Panc1 (cell line): Measurements from ENCODE around the gene CRYBG3. TPM values are rescaled to one million over a fixed set of nuclear protein-coding genes. Genes with fewer than 3 reads are reported as not detected.

Experiments used
- ATAC-seq: fragments of 200-7000 bp; cut with Tn5 transposase; 2 replicates; pipeline ENCODE4 v1.9.1; 2020; ENCODE audit warnings: mild to moderate bottlenecking, moderate library complexity
- BruUV-seq: library from RNA; stranded (reverse); fragments of 400-500 nt; replicated peaks from 2 replicates; lab custom pipeline; 2021; lab: Mats Ljungman, UMichigan
- CTCF ChIA-PET: fragments of 300-600 bp; sonication (Branson Sonifier 250); formaldehyde crosslinking; loops from one replicate; lab custom pipeline; 2022; ENCODE audit warnings: antibody characterized with exemption; lab: Charles Lee
- POLR2A ChIA-PET: fragments of 300-600 bp; sonication (Branson Sonifier 250); formaldehyde crosslinking; loops from one replicate; lab custom pipeline; 2022; ENCODE audit warnings: antibody characterized with exemption; lab: Charles Lee
- DNase-seq: peaks from one replicate; pipeline ENCODE4 v3.0.0-alpha.2; 2010; ENCODE audit warnings: low read depth, low spot score
- H3K27ac ChIP-seq: 2 replicates; pipeline ENCODE4 v1.5.1; 2011; ENCODE audit warnings: mild to moderate bottlenecking, low read length, inconsistent platforms
- H3K27me3 ChIP-seq: fragments of 200-500 bp; sonication (Bioruptor generic); 2 replicates; pipeline ENCODE4 v1.6.0; 2014; ENCODE audit warnings: low read length, inconsistent platforms; ENCODE audit not compliant: control insufficient read depth, insufficient read depth
- H3K36me3 ChIP-seq: fragments of 200-500 bp; sonication (Bioruptor generic); 2 replicates; pipeline ENCODE4 v1.5.1; 2014; ENCODE audit warnings: inconsistent platforms, mild to moderate bottlenecking, low read length, moderate library complexity; ENCODE audit not compliant: control insufficient read depth, insufficient read depth
- H3K4me1 ChIP-seq: 2 replicates; pipeline ENCODE4 v1.5.1; 2011; ENCODE audit warnings: inconsistent platforms, mild to moderate bottlenecking, low read length, moderate library complexity; ENCODE audit not compliant: control insufficient read depth, insufficient read depth
- H3K4me3 ChIP-seq, 2 experiments: 2 replicates each; pipeline ENCODE4 v1.5.1; 2011 to 2012; ENCODE audit warnings: low read depth in 2 of 2, low read length in 2 of 2, mild to moderate bottlenecking in 2 of 2, inconsistent platforms in 1 of 2, moderate library complexity in 1 of 2
- H3K9me3 ChIP-seq: fragments of 200-500 bp; sonication (Bioruptor generic); 2 replicates; pipeline ENCODE4 v1.5.1; 2014; ENCODE audit warnings: low read depth, mild to moderate bottlenecking, inconsistent platforms, low read length, moderate library complexity; ENCODE audit not compliant: control insufficient read depth, insufficient read depth
- CTCF ChIP-seq: fragments of 450-650 bp; IDR thresholded peaks from 2 replicates; pipeline ENCODE4 v1.5.1; 2017; ENCODE audit warnings: mild to moderate bottlenecking
- POLR2AphosphoS5 ChIP-seq: IDR thresholded peaks from 2 replicates; pipeline ENCODE4 v1.6.1; 2012; ENCODE audit warnings: mild to moderate bottlenecking, low read depth, low read length, moderate library complexity
- REST ChIP-seq, 2 experiments: IDR thresholded peaks; 2 replicates each; pipeline ENCODE4 v1.6.1; 2011 to 2012; ENCODE audit warnings: low read depth in 2 of 2, control low read depth in 1 of 2, low read length in 1 of 2, mild to moderate bottlenecking in 1 of 2, moderate library complexity in 1 of 2; ENCODE audit not compliant: insufficient read depth in 1 of 2
- SIN3A ChIP-seq: IDR thresholded peaks from 2 replicates; pipeline ENCODE4 v1.6.1; 2012; ENCODE audit warnings: low read depth, mild to moderate bottlenecking, low read length, moderate library complexity, borderline replicate concordance; ENCODE audit not compliant: insufficient read depth
- TCF7L2 ChIP-seq: IDR thresholded peaks from 2 replicates; pipeline ENCODE4 v1.6.1; 2011; ENCODE audit warnings: mild to moderate bottlenecking, low read depth, low read length, inconsistent platforms
- in situ Hi-C: cut with HindIII; loops from 2 replicates; pipeline ENCODE4 v1.10.0; 2016; ENCODE audit warnings: low sequenced_read_pairs, low pct_unique_long_range_greater_than_20kb
- intact Hi-C: fragments of 100-400 bp; cut with micrococcal nuclease; formaldehyde crosslinking; loops from one replicate; pipeline ENCODE4 v1.10.0; 2022; ENCODE audit not compliant: unreplicated experiment
- total RNA-seq: library from RNA; stranded (reverse); gene quantifications from one replicate; pipeline ENCODE4 v1.2.1, GENCODE V29; 2021; ENCODE audit not compliant: unreplicated experiment

Gene CRYBG3
- total RNA-seq, 1 experiment from 2014 or later = 24.6 TPM

GRCh38 chr3:97848779-97849178, 27.0 kb downstream of the CRYBG3 start:
- TF ChIP-seq REST (IDR thresholded peaks at IDR 0.05; ENCODE audit: insufficient read depth in 1 of 2, low read depth in 2 of 2, low read length in 1 of 2) (no peak), POLR2AphosphoS5 (no peak), CTCF (no peak), SIN3A (no peak), TCF7L2 (no peak)
- in situ Hi-C loops = no loop called here
- ChIA-PET CTCF (no interaction called here), POLR2A (no interaction called here)
- Histone ChIP-seq H3K4me3 (no peak overlapping the region), H3K36me3 (no peaks in the 10 kb centered on the region), H3K27ac (no peak overlapping the region), H3K4me1 (no peaks in the 10 kb centered on the region), H3K27me3 (no peaks in the 10 kb centered on the region), H3K9me3 (no peaks in the 10 kb centered on the region)
- intact Hi-C loops = no loop called here
- BruUV-seq = no TSS peak
- no peak for ATAC-seq
- no peak for DNase-seq

GRCh38 chr3:97857401-97857800, 35.6 kb downstream of the CRYBG3 start:
- Histone ChIP-seq H3K36me3 (no peaks in the 10 kb centered on the region), H3K27me3 (no peaks in the 10 kb centered on the region), H3K9me3 (no peaks in the 10 kb centered on the region), H3K27ac (no peak overlapping the region), H3K4me3 (no peak overlapping the region), H3K4me1 (no peaks in the 10 kb centered on the region)
- ChIA-PET CTCF (no interaction called here), POLR2A (interaction anchor here (0.6 kb wide), 1 partner anchor 21 kb away, joined by 5 read pairs; no protein-coding TSS in a partner anchor)
- in situ Hi-C loops = no loop called here
- BruUV-seq = no TSS peak
- intact Hi-C loops = no loop called here
- ATAC-seq (no peak), DNase-seq (no peak)
- TF ChIP-seq SIN3A (no peak), POLR2AphosphoS5 (no peak), REST (IDR thresholded peaks at IDR 0.05; ENCODE audit: insufficient read depth in 1 of 2, low read depth in 2 of 2, low read length in 1 of 2) (no peak), TCF7L2 (no peak), CTCF (no peak)
